CD4-positive, alpha-beta T cell treated with Interleukin-4 for 4 hours (primary cell): ENCODE data around the gene SMPDL3B.
"Not testable (repeated sequence)": the region's sequence is repeated elsewhere in the genome, so short reads cannot be mapped to it uniquely, and the experiment has no call there.

Experiments
- DNase-seq: peaks from one replicate; pipeline ENCODE4 v3.0.0-alpha.2; 2020

SMPDL3B gene

DNA sequence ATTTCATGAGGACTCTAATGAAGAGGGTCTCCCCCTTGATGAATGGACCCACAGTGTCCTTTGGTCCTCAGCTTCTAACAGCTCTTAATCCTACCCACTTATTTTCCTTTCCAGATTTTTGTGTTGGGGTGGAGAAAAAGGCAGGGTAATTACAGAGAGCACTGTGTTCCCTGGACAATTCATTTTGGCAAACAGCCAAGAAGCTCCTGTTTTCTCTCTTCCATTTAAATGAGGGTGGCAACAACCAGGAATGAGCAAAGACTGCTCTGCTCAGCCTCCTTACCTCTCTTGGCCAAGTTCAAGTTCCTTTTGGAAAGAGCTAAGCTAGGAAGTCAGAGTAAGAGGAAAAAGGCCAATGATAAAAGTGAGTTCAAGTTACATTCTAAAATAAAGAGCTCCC is 36.9 kb downstream of the SMPDL3B start:
- DNase-seq = no peak

DNA sequence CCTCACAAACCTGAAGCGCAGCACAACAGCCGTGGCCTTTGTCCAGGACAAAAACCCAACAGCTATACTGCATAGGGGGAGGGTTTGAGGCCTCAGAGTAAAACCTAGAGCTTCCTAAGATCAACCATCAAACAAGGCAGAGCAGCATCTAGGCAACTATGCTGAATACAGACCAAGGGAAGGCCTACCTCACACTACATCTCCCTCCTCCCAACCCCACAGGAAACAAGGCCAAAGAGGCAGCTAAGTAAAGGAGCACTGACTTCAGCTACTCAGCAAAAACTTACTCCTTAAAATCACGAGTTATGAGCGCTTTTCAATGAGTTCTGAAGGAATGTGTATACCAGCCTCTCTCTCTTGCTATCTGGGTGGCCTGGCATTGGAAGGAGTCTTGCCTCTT is 37.3 kb downstream of the SMPDL3B start:
- DNase-seq = no peak

DNA sequence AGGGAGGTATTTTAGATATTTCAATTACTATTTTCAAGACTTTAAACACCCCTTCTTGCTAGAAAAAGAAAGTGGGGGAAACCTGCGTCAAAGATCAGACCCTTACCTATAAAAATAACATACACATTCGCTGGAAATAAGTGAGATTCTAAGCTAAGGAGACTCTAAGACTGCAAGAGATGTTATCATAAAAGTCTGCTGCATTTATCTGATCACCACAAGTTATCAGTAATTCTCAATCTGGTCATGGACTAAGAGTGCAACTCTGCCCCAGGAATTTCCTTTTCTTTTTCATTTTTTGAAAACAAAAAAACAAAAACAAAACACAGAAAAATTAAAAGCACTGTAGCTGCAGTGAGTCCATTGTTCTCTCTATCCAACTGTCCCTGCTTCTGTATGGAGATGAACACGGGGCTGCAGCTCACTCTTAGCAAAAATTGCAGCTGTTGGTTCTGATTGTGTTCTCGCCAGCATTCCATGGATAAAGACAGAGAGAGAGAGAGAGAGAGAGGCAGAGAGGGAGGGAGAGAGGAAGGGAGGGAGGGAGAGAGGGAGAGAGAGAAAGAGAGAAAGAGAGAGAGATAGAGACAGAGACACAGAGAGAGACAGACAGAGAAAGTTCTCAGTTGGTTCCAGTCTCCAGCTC is 39.1 kb downstream of the SMPDL3B start:
- DNase-seq = no peak

DNA sequence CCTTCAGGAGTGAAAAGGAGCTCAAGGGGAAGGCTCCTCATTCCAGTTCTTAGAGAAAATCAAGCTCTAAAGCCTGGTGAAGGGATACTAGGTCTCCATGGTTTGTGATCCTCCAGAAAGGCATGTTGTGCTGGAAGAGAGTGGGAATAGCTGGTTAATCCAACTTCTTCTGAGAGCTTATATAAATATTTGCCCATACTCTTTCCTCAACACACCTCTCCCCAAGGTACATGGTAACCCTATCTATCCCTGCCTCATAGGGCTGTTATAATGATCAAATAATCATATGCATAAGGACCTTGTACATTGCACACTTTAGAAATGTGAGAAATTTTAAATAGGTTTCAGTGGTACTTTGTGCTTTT is 39.6 kb downstream of the SMPDL3B start:
- DNase-seq = no peak

DNA sequence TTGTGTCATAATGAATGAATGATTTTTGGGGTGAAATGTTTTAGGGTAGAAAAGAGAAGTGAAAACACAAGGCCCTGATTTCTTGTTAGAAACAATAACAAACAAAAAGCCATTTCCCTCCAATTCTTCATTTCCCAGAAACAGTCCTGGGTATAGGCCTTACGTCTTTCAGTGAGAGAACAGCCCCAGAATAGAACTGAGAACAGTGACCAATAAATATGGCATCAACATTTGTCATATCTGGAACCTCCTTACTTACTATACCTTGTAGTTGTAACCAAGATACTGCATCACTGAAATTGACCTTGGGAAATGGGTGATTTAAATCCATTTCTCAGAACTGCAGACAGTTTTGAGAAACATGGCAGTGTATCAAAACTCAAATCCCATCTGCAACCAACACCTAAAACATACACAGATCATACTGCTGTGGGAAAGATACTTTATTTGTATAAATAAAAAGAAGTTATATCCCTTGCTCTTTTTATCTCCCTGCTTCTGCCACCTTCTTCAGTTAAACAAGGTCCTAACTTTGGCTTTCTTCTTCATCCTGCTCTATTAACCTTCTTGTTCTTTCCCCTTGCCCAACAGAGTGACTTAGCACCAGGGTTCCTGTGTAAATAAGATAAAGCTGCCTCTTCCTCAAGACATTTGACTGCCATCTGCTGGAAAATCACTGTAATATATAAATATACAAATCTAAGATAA is 44.5 kb downstream of the SMPDL3B start:
- DNase-seq = peak; percentile 57

DNA sequence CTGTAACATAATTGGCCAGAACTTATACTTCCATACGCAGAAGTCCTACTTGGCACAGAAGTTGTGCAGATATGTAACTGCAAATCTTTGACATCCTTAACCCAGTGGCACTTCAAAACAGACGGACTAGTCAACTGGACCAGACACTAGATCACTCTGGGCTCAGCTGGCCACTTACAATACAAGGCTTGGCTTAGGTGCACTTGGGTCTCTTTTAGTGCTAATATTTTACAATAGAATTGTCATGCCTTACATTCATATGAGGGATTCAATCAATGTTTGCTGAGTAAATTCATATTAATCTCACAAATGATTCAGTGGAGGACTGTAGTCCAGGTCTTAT is 45.0 kb downstream of the SMPDL3B start:
- DNase-seq = no peak

DNA sequence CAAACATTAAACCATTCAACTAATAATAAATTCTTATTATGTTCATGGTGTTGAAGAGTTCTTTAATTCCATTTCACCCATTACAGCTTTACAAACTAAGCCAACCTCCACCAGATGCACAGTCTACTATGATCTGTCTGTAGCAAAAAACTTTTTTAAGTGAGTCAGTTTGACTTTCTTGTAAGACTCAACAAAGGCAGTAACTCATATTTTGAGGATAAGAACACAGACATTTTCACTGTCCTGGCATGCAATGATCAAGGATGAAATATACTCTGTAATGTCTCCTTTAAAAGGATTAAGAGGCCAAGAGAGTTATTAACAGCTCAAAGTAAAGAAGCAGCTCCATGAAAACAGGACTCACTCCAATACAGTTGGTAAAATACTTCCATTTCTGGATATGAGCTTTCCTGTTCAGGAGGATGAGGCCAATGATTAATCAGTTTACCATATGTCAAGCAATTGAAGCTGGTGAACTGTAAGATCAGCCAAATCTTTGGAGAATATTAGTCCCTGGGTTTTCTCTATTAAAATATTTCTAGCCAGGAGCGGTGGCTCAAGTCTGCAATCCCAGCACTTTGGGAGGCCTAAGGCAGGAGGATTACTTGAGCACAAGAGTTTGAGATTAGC is 45.5 kb downstream of the SMPDL3B start:
- DNase-seq = no peak

DNA sequence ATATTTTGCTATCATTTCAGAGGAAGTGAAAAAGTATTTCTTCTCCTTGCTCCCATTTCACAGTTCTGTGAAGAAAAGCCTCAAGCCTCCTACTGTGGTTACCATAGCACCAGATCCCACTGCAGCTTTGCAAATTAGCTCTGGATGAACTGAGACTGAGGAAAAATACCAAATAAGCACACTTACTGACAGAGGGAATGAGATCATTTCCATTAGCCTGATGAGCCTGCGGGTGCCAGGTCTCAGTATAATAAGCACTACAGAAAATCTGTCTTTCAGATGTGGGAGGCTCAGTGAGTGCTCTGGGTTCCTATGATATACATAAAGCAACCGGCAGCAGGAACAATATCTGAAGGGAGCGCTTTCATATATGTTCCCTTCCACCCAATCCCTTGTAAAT is 46.3 kb downstream of the SMPDL3B start:
- DNase-seq = no peak

DNA sequence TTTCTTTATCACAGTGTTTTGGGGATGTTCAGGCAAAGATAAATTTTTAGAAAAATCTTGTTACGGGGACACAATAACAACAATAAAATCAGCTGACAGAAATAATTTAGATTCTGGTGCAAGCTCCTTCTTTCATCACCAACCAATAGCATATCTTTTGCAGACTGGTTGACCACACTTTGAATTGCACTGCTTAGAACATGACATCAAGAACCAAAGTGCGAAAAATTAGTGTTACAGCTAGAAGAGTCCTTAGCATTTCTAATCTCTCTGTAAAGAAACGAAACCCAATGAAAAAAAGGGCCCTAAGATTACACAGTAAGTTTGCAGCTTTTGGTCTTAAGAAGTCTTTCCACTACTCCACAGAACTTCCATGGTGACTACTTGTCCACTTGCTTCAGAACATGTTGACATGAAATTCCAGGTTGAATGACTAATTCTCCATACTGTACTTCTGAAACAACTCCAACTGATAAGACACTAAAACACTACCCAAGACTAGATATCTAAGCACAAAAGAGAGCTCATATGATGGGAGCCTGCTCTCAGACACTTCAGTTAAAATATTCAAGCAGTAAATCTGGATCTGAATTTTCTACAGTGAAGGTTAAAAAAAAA is 56.2 kb downstream of the SMPDL3B start:
- DNase-seq = peak; percentile 6

DNA sequence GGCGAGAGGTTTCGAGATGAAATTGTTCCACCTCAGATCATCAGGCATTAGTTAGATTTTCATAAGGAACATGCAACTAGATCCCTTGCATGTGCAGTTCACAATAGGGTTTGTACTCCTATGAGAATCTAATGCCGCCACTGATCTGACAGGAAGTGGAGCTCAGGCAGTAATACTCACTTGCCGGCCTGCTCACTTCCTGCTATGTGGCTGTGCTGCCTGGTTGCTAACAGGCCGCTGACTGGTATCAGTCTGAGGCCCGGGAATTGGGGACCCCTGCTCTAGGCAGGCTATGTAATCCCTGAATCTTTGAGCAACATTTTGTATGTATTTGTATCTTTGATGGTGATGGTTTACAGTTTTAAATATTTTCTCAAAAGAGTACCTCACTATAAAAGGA is 57.5 kb downstream of the SMPDL3B start:
- DNase-seq = peak; percentile 57

DNA sequence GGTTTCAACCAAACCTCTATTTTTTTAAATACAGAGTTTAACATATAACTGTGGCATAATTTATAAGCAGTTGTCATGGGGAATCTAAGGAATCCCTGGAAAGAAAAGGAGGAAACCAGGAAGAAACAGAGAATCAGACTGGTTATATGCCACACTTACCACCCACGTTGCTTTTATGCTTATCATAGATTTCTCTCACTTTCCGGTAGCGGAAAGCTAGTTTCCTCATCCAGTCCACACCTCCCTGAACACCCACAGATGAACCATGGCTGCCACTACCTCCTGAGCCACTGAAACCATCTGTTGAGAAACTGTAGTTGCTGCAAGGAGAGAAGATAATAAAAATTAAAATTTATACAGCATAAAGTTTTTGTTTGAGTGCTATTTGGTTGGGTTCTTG is 58.4 kb downstream of the SMPDL3B start:
- peak; percentile 40 for DNase-seq

DNA sequence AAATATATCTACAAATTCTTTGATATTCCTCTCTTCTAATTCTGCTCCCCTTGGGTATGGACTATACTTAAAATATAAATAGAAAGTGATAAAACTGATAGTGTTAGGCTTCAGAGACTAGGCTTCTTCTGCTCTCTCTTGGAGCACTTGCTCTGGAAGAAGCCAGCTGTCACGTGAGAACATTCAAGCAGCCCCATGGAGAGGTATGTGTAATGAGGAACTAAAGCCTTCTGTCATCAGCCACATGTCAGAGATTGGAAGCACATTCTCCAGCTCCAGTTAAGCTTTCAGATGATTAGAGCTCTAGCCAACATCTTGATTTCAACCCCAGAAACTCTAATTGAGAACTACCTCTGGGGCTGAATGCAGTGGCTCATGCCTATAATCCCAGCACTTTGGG is 59.3 kb downstream of the SMPDL3B start:
- no peak for DNase-seq

DNA sequence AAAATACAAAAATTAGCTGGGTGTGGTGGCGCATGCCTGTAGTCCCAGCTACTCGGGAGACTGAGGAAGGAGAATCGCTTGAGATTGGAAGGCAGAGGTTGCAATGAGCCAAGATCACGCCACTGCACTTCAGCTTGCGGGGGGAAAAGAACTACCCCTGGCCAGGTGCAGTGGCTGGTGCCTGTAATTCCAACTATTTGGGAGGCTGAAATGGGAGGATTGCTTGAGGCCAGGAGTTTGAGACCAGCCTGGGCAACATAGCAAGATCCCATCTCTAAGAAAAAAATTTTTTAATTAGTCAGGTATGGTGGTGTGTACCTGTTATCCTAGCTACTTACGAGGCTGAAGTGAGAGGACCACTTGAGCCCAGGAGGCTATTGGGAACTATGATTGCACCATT is 59.7 kb downstream of the SMPDL3B start:
- DNase-seq = not testable (repeated sequence)

DNA sequence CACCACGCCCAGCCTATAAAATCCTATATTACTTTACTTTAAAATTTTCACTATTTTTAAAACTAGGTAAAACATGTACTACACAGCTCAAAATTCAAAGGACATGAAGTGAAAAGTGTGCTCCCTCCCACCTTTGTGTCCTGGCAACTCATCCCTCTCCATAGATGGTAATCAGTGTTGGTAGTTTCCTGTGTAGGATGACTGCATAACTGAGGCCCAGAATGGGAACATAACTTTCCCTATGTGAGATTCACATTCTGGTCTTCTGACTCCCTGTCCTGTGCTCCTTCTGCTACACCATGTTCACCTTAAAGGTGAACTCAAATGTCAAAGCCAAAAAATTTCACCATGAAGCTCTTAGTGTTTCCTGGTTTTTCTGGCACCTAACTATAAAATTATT is 64.3 kb downstream of the SMPDL3B start:
- no peak for DNase-seq

DNA sequence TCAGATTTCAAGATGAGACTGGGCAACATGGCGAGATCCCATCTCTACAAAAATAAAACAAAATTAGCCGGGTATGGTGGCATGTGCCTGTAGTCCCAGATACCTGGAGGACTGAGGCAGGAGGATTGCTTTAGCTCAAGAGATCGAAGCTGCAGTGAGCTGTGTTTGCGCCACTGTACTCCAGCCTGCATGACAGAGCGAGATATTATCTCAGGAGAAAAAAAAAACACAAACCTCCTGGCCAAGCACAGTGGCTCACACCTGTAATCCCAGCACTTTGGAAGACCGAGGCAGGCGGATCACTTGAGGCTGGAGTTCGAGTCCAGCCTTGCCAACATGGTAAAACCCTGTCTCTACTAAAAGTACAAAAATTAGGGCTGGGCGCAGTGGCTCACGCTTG is 67.8 kb downstream of the SMPDL3B start:
- DNase-seq = no peak

DNA sequence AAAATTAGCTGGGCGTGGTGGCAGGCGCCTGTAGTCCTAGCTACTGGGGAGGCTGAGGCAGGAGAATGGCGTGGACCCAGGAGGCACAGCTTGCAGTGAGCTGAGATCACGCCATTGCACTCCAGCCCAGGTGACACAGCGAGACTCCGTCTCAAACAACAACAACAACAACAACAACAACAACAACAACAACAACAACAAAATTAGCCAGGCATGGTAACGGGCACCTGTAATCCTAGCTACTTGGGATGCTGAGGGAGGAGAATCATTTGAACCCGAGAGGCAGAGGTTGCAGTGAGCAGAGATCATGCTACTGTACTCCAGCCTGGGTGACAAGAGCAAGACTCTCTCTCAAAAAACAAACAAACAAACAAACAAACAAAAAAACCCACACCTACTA is 68.3 kb downstream of the SMPDL3B start:
- not testable (repeated sequence) for DNase-seq
